ENCODE data around the gene NECTIN4. TPM values are rescaled to one million over a fixed set of nuclear protein-coding genes. Genes with fewer than 3 reads are reported as not detected.
"Not testable (repeated sequence)": the region's sequence is repeated elsewhere in the genome, so short reads cannot be mapped to it uniquely, and the experiment has no call there.

NECTIN4 gene
- polyA plus RNA-seq, 1 donor from 2014 or later: not detected

GRCh38 chr1:161068306-161069234, 20.8 kb downstream of the NECTIN4 start:
- H3K9me3 Mint-ChIP-seq: no peaks in the 10 kb centered on the region
- no peaks in the 10 kb centered on the region for H3K27me3 Mint-ChIP-seq
- peak overlapping the region; percentile 97 to 100 (median 98) for H3K27ac Mint-ChIP-seq
- peaks cover 5% of the 10 kb centered on the region for H3K36me3 Mint-ChIP-seq
- peaks cover 31 to 46% (median 43%) of the 10 kb centered on the region in 3 donors for H3K4me1 Mint-ChIP-seq
- peak overlapping the region; percentile 97 to 98 (median 98) for H3K4me3 Mint-ChIP-seq

DNA sequence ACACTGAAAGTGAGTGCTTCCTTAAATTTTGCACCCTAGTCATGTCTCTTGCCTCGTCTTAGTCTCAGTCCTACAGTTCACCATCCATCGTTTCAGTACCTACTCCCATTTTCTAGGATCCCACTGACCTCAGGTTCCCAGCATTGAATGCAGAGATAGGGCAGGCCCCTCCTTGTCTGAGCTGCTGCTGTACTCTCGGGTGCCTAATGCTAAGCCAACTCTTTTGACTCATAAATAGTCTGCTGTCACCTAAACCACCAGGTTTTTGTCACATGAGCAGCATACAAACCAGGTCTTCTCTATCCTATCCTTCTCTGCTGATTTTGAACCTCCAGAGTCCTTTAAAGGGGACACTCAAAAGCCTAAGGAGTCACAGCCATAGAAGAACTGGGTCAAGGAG, 22.7 kb downstream of the NECTIN4 start:
- H3K4me1 Mint-ChIP-seq: peaks cover 41 to 50% (median 47%) of the 10 kb centered on the region in 3 donors
- H3K4me3 Mint-ChIP-seq: peak overlapping the region; percentile 87 to 98 (median 98)
- H3K27me3 Mint-ChIP-seq: no peaks in the 10 kb centered on the region
- H3K9me3 Mint-ChIP-seq: no peaks in the 10 kb centered on the region
- peak overlapping the region; percentile 97 to 100 (median 98) for H3K27ac Mint-ChIP-seq
- H3K36me3 Mint-ChIP-seq: peaks cover 5% of the 10 kb centered on the region

- Mint-ChIP-seq H3K27ac (peak overlapping the region in 2 of 3 donors; percentile 25 to 100), H3K4me3 (peak overlapping the region in 3 of 4 donors; percentile 57 to 98 (median 60)), H3K4me1 (peaks cover 36 to 48% (median 46%) of the 10 kb centered on the region in 3 donors)
- not testable (repeated sequence) for H3K27me3 Mint-ChIP-seq, H3K9me3 Mint-ChIP-seq, H3K36me3 Mint-ChIP-seq
Observed at GRCh38 chr1:161065681-161066080, 23.7 kb downstream of the NECTIN4 start.

DNA sequence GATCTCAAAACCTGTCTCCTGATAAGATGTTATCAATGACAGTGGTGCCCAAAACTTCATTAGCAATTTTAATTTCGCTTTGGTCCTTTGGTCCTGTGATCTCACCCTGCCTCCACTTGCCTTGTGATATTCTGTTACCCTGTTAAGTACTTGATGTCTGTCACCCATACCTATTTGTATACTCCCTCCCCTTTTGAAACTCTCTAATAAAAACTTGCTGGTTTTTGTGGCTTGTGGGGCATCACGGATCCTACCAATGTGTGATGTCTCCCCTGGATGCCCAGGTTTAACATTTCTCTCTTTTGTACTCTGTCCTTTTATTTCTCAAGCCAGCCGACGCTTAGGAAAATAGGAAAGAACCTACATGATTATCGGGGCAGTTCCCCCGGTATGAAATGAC, 25.4 kb downstream of the NECTIN4 start:
- peak overlapping the region; percentile 60 to 86 (median 78) for H3K27ac Mint-ChIP-seq
- H3K4me3 Mint-ChIP-seq: peak overlapping the region in 3 of 4 donors; percentile 72 to 84 (median 75)
- not testable (repeated sequence) for H3K27me3 Mint-ChIP-seq, H3K9me3 Mint-ChIP-seq, H3K36me3 Mint-ChIP-seq
- H3K4me1 Mint-ChIP-seq: peaks cover 29 to 47% (median 46%) of the 10 kb centered on the region in 3 donors

DNA sequence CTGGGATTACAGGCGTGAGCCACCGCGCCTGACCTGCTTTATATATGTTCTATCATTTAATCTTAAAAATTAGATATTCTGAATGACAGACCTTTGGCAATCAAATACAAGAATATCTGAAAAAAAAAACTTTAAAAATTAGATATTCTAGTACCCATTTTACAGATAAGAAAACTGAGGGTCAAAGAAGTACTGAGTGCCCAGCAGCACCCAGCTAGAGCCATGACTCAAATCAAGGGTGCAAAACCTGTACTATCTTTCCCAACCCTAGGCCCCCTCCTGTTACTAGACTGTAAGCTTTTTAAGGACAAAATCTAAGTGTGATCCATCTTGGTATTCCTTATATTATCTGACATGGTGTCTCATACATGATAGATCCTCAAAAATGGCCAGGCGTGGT, 27.9 kb downstream of the NECTIN4 start:
- Mint-ChIP-seq H3K27me3 (no peaks in the 10 kb centered on the region), H3K36me3 (peaks cover 2% of the 10 kb centered on the region), H3K4me1 (peaks cover 20 to 34% (median 30%) of the 10 kb centered on the region in 3 donors), H3K27ac (no peak overlapping the region), H3K4me3 (peak overlapping the region in 1 of 4 donors; percentile 58), H3K9me3 (no peaks in the 10 kb centered on the region)

- H3K27me3 Mint-ChIP-seq: no peaks in the 10 kb centered on the region
- no peaks in the 10 kb centered on the region for H3K9me3 Mint-ChIP-seq
- peaks cover 2% of the 10 kb centered on the region for H3K36me3 Mint-ChIP-seq
- H3K4me1 Mint-ChIP-seq: peaks cover 20 to 29% (median 22%) of the 10 kb centered on the region in 3 donors
- H3K27ac Mint-ChIP-seq: peak overlapping the region in 2 of 3 donors; percentile 76 to 85
- no peak overlapping the region for H3K4me3 Mint-ChIP-seq
Observed at GRCh38 chr1:161059293-161059692, 30.1 kb downstream of the NECTIN4 start.

DNA sequence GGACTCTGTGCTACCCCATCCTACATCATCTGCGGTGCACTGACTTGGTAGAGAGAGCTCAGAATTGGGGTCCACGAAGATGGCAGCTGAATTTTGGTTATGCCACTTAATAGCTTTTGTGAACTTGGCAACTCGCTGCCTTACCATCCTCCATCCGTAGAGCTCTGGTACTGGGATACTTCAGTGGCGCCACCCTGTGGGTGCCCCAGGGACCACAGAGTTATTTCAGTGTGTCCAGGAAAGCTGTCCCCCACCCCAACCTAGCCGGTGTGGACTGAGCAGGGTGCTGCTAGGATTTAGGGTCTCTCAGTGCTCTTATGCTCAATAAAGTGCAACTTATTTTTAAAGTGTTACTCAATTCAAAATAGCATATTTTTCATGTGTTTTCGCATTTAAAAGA, 34.6 kb downstream of the NECTIN4 start:
- Mint-ChIP-seq H3K4me3 (no peak overlapping the region), H3K27me3 (no peaks in the 10 kb centered on the region), H3K36me3 (peaks cover 6% of the 10 kb centered on the region), H3K4me1 (peaks cover 6 to 14% (median 10%) of the 10 kb centered on the region in 3 donors), H3K9me3 (no peaks in the 10 kb centered on the region), H3K27ac (no peak overlapping the region)

DNA sequence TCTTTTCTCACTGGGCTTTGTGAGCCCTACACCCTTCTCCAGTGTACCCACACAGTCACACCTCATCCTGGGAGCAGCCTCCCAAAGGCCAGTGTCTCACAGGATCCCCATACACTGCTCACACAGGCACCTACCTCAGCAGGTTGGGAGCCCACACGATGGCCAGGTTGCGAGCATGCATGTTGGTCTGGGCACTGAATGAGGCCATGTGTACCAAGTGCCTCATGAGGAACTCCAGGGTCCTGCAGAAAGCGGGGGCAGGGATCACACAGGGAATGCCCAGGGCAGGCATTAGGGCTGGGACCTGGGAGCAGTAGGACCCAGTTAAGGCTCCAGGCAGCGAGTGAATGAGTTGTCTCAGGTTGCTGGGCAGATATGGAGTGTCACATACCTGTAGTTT, 35.1 kb downstream of the NECTIN4 start:
- Mint-ChIP-seq H3K4me1 (peaks cover under 1 to 10% (median 9%) of the 10 kb centered on the region in 3 donors), H3K36me3 (peaks cover 8% of the 10 kb centered on the region), H3K27ac (no peak overlapping the region)

GRCh38 chr1:161052899-161053298, 36.5 kb downstream of the NECTIN4 start:
- Mint-ChIP-seq H3K36me3 (peaks cover 12% of the 10 kb centered on the region), H3K9me3 (no peaks in the 10 kb centered on the region), H3K4me3 (no peak overlapping the region), H3K27ac (peak overlapping the region; percentile 47 to 71 (median 54)), H3K27me3 (no peaks in the 10 kb centered on the region), H3K4me1 (peaks cover 4 to 17% (median 10%) of the 10 kb centered on the region in 3 donors)

More for the DNA sequence above, 35.1 kb downstream of the NECTIN4 start:
- H3K9me3 Mint-ChIP-seq: no peaks in the 10 kb centered on the region
- no peaks in the 10 kb centered on the region for H3K27me3 Mint-ChIP-seq
- H3K4me3 Mint-ChIP-seq: no peak overlapping the region

DNA sequence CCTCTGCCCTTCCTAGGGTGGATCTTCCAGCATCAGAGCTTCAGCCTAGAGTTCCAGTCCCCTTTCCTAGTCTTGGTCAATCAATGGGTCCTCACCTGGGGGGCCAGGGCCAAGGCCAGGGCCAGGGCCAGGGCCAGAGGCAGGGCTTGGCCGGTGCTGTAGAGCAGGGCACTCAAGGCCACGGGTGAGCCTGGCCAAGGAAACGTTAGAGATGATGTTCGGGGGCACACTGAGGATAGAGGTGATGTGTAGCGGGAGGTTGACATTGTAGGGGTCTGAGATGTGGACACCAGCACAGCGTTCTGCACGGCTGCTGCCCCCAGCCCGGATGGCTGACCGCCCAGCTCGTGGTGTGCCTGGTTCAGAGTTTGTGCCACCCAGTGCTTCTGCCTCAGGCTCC, 38.1 kb downstream of the NECTIN4 start:
- H3K4me3 Mint-ChIP-seq: no peak overlapping the region
- peaks cover 17% of the 10 kb centered on the region for H3K36me3 Mint-ChIP-seq
- H3K4me1 Mint-ChIP-seq: peaks cover 11 to 24% (median 18%) of the 10 kb centered on the region in 3 donors
- peak overlapping the region in 2 of 3 donors; percentile 39 for H3K27ac Mint-ChIP-seq
- H3K9me3 Mint-ChIP-seq: no peaks in the 10 kb centered on the region
- no peaks in the 10 kb centered on the region for H3K27me3 Mint-ChIP-seq

DNA sequence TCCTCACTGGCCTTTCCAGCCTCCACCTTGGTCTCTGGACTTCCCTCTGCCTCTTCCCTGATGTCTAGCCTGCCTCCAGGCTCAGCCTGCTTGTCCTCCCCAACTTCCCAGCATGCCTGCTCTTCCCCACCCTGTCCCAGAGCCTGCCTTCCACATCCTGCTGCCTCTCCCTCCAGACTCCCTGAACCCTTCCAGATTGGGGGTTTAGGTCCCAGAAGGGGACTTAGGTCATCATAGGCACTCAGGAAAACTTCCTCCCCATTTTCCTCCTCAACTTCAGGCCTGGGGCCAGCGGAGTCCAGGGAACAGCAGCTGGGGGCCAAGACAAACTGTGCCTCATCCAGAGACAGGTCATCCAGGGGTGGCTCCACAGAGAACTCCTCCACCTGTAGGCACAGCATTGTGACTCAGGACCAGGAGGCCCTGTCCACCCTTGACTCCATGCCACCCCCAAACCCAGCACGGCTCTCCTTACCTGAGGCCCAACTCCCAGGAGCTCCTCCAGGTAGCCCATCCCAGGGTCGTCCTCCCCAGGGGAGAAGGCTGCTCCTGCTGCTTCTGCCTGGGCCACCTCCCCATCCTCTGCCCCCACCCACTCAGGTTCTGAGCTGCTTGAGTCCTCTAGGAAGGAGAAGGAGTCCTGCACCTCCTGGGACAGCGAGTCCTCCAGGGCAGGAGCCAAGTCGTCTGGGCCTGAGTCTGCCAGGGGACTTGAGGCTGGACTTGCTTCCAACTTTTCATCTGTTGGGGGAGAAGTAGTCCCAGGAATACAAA, 40.2 kb downstream of the NECTIN4 start:
- peak overlapping the region in 1 of 4 donors; percentile 41 for H3K4me3 Mint-ChIP-seq
- H3K36me3 Mint-ChIP-seq: peaks cover 17% of the 10 kb centered on the region
- H3K4me1 Mint-ChIP-seq: peaks cover 25 to 28% (median 28%) of the 10 kb centered on the region in 3 donors
- no peaks in the 10 kb centered on the region for H3K27me3 Mint-ChIP-seq
- H3K27ac Mint-ChIP-seq: peak overlapping the region; percentile 94 to 100 (median 97)
- H3K9me3 Mint-ChIP-seq: no peaks in the 10 kb centered on the region

DNA sequence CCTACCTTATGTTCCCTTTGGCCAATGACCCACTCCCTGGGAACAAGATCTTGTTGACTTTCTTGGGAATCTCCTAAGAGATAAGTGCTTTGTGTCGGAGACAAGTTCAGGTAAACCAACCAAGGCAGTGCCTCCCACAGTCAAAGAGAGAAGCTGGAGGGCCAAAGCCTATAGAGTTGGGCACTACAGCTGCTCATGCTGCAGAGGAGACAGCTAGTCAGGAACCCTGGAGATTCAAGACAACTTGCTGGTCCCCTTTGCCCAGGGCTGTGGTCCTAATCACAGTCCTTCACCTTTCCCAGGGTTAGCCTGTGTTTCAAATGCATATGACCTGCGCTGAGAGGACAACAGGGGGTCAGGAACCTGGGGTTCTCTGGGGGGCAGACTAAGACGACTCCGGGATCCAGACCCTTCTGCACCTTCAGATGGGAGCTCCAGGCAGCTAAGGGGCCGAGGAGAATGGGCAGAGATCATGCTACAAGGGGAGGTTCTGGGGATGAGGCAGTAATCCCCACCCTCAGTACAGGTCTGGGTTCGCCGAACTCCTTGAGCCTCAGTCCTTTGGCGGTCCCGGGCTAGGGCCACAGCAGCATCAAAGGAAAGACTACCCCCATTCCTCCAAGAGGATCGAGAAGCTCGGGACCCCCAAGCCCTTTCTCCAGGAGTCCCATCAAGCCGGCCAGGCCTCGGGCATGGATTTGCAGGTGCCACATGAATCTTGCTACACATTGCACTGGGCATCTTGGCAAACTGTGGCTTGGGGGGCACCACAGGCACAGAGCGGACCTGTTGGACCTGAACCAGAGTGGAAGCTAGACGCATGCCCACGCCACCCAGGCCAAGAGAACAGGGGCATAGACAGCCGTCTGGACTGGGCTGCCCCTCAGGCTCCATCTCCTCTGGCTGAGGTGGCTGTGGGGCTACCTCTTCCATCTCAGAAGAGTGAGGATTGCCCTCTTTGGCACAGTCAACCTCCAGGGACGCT, 41.6 kb downstream of the NECTIN4 start:
- peaks cover 17% of the 10 kb centered on the region for H3K36me3 Mint-ChIP-seq
- H3K4me3 Mint-ChIP-seq: peak overlapping the region in 3 of 4 donors; percentile 92 to 100 (median 98)
- no peaks in the 10 kb centered on the region for H3K27me3 Mint-ChIP-seq
- H3K27ac Mint-ChIP-seq: peak overlapping the region; percentile 94 to 100 (median 97)
- peaks cover 21 to 38% (median 35%) of the 10 kb centered on the region in 3 donors for H3K4me1 Mint-ChIP-seq
- no peaks in the 10 kb centered on the region for H3K9me3 Mint-ChIP-seq

DNA sequence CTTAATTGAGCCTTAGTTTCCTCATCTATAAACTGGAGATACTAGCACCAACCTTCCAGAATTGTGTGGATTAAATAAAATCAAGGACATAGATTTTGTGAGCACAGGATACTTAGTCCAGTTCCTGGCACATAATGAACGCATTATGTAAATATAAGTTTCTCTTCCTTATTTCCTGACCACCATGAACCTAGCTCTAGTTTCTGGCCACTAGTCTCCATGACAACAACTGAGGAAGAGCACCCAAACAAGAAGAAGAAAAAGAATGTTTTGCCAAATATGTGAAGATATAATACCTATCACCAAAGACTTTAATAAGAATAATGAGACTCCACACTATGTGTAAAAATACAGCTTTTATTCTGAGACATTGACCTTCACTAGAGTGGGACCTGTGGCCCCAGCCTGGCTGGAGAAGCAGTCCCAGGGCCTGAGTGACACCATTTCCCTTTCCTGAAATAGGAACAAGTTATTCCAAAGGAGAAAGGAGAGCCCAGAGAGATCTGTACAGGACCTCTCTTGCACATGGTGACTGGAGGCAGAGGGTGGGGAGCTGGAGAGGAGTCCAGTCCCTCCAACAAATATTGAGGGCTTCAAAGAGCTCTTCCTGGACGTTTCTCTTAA, 42.6 kb downstream of the NECTIN4 start:
- H3K4me3 Mint-ChIP-seq: peak overlapping the region; percentile 92 to 100 (median 98)
- no peaks in the 10 kb centered on the region for H3K9me3 Mint-ChIP-seq
- peaks cover 21 to 42% (median 39%) of the 10 kb centered on the region in 3 donors for H3K4me1 Mint-ChIP-seq
- no peaks in the 10 kb centered on the region for H3K27me3 Mint-ChIP-seq
- H3K27ac Mint-ChIP-seq: peak overlapping the region; percentile 94 to 100 (median 97)
- H3K36me3 Mint-ChIP-seq: peaks cover 15% of the 10 kb centered on the region
